Natural killer cell (primary cell): Measurements from ENCODE around the gene CAP1. TPM values are rescaled to one million over a fixed set of nuclear protein-coding genes. Genes with fewer than 3 reads are reported as not detected.

Experiments
- ATAC-seq, 3 donors: fragments of 150-1000 bp in 2 of 3; fragments of 200-7000 bp in 1 of 3; cut with Tn5 transposase; 1 replicate in 1 of 3; 2 replicates in 2 of 3; pipeline ENCODE4 v1.10.0; 2021; ENCODE audit warnings: mild to moderate bottlenecking in 2 of 3, moderate library complexity in 2 of 3
- DNase-seq, 2 donors: peaks; one replicate each; pipeline versions ENCODE4 v3.0.0 to v3.0.0-alpha.2; 2013 to 2021; ENCODE audit warnings: mixed read lengths in 1 of 2
- H3K27ac ChIP-seq: one replicate; pipeline ENCODE4 v1.5.1; 2013; ENCODE audit warnings: mild to moderate bottlenecking, low read length
- H3K27me3 ChIP-seq: one replicate; pipeline ENCODE4 v1.6.1; 2013; ENCODE audit warnings: low read length; ENCODE audit not compliant: control insufficient read depth, insufficient read depth
- H3K36me3 ChIP-seq: one replicate; pipeline ENCODE4 v1.6.1; 2013; ENCODE audit warnings: low read length; ENCODE audit not compliant: control insufficient read depth, insufficient read depth
- H3K4me1 ChIP-seq: one replicate; pipeline ENCODE4 v1.6.1; 2013; ENCODE audit warnings: low read length; ENCODE audit not compliant: control insufficient read depth, insufficient read depth
- H3K4me3 ChIP-seq: one replicate; pipeline ENCODE4 v1.5.1; 2013; ENCODE audit warnings: low read length
- H3K9me3 ChIP-seq: one replicate; pipeline ENCODE4 v1.6.1; 2013; ENCODE audit warnings: low read length; ENCODE audit not compliant: control insufficient read depth, insufficient read depth
- H3K27ac Mint-ChIP-seq, 2 donors: one replicate each; pipeline ENCODE4 v1.8.0; 2022; ENCODE audit warnings: mild to moderate bottlenecking in 2 of 2, mixed read lengths in 2 of 2, moderate library complexity in 1 of 2
- H3K27me3 Mint-ChIP-seq, 2 donors: one replicate each; pipeline ENCODE4 v1.8.0; 2022; ENCODE audit warnings: low read depth in 2 of 2, mixed read lengths in 2 of 2
- H3K36me3 Mint-ChIP-seq: one replicate; pipeline ENCODE4 v1.8.0; 2022; ENCODE audit warnings: mixed read lengths
- H3K4me1 Mint-ChIP-seq, 2 donors: one replicate each; pipeline ENCODE4 v1.8.0; 2022; ENCODE audit warnings: mixed read lengths in 2 of 2
- H3K4me3 Mint-ChIP-seq: one replicate; pipeline ENCODE4 v1.8.0; 2022; ENCODE audit warnings: mild to moderate bottlenecking, moderate library complexity, mixed read lengths
- H3K9me3 Mint-ChIP-seq, 2 donors: one replicate each; pipeline ENCODE4 v1.8.0; 2022; ENCODE audit warnings: mixed read lengths in 2 of 2
- CTCF ChIP-seq: fragments of 200-600 bp; IDR thresholded peaks from one replicate; pipeline ENCODE4 v1.8.0; 2022; ENCODE audit warnings: antibody characterized with exemption
- WGBS: methylation state at CpG from one replicate; pipeline ENCODE4 v1.1.7; 2013; ENCODE audit warnings: missing lambda C conversion rate; ENCODE audit not compliant: insufficient coverage; 5-methylcytosine and 5-hydroxymethylcytosine counted together
- intact Hi-C: fragments of 100-400 bp; cut with micrococcal nuclease; formaldehyde crosslinking; loops from one replicate; pipeline ENCODE4 v1.14.2; 2022
- total RNA-seq, 4 donors: library from RNA; stranded (reverse); fragments of 120-200 nt in 1 of 4; gene quantifications; one replicate each; pipeline versions ENCODE4 v1.2.3 to v1.2.4, GENCODE V29; 2013 to 2022

Gene CAP1
- total RNA-seq, 3 donors from 2014 or later (not counting 1 experiment from before 2014, with no cell fraction given), result 482 to 541 (median 537) TPM

GRCh38 chr1:40096977-40097782 is 56.7 kb downstream of the CAP1 start, which contains the start of gene PPT1:
PPT1 (minus strand) TSS chr1:40097252; CDS start chr1:40097238, 14 bp downstream.
- no peaks in the 10 kb centered on the region for H3K9me3 Mint-ChIP-seq
- peaks cover 2% of the 10 kb centered on the region for H3K36me3 Mint-ChIP-seq
- Histone ChIP-seq H3K36me3 (peaks cover under 1% of the 10 kb centered on the region), H3K9me3 (no peaks in the 10 kb centered on the region), H3K4me3 (peak within 1 kb of the TSS; percentile 59), H3K27ac (no peak within 1 kb of the TSS), H3K27me3 (no peaks in the 10 kb centered on the region), H3K4me1 (peaks cover 15% of the 10 kb centered on the region)
- H3K4me1 Mint-ChIP-seq, result peaks cover 19 to 25% of the 10 kb centered on the region in 2 donors
- intact Hi-C loops, result no loop called here
- H3K27ac Mint-ChIP-seq, result peak within 1 kb of the TSS; percentile 86
- DNase-seq (peak; percentile 70 to 89), ATAC-seq (peak; percentile 90 to 91 (median 91))
- under 1% methylated on average over 51 of the region's 51 CpGs for WGBS
- TF ChIP-seq CTCF, result peak; percentile 32
- H3K4me3 Mint-ChIP-seq, result peak within 1 kb of the TSS; percentile 98
- H3K27me3 Mint-ChIP-seq, result peaks cover under 1 to 7% of the 10 kb centered on the region in 2 donors

GRCh38 chr1:40102038-40102437 is 61.5 kb downstream of the CAP1 start:
- no peak overlapping the region for H3K27ac Mint-ChIP-seq
- TF ChIP-seq CTCF, result no peak
- H3K4me1 Mint-ChIP-seq, result peaks cover 8% of the 10 kb centered on the region in 2 donors
- H3K9me3 Mint-ChIP-seq, result no peaks in the 10 kb centered on the region
- no peak overlapping the region for H3K27ac ChIP-seq
- DNase-seq (no peak), ATAC-seq (no peak)
- 100% methylated on average over 1 of the region's 1 CpG for WGBS
- no peak overlapping the region for H3K4me3 Mint-ChIP-seq
- H3K4me1 ChIP-seq, result peaks cover 6% of the 10 kb centered on the region
- no peak overlapping the region for H3K4me3 ChIP-seq
- intact Hi-C loops, result no loop called here
- H3K27me3 Mint-ChIP-seq, result peaks cover 4 to 16% of the 10 kb centered on the region in 2 donors
- peaks cover 10% of the 10 kb centered on the region for H3K36me3 Mint-ChIP-seq
- H3K27me3 ChIP-seq, result no peaks in the 10 kb centered on the region
- H3K36me3 ChIP-seq, result no peaks in the 10 kb centered on the region
- peaks cover 3% of the 10 kb centered on the region for H3K9me3 ChIP-seq

GRCh38 chr1:40102896-40103295 is 62.4 kb downstream of the CAP1 start:
- intact Hi-C loops, result no loop called here
- Mint-ChIP-seq H3K27me3 (peaks cover 7 to 24% of the 10 kb centered on the region in 2 donors), H3K36me3 (peaks cover 10% of the 10 kb centered on the region), H3K27ac (no peak overlapping the region), H3K4me1 (no peaks in the 10 kb centered on the region), H3K4me3 (no peak overlapping the region), H3K9me3 (no peaks in the 10 kb centered on the region)
- no peak for TF ChIP-seq CTCF
- DNase-seq (no peak), ATAC-seq (no peak)
- no peak overlapping the region for H3K4me3 ChIP-seq
- H3K4me1 ChIP-seq, result no peaks in the 10 kb centered on the region
- H3K27ac ChIP-seq, result no peak overlapping the region
- peaks cover 3% of the 10 kb centered on the region for H3K9me3 ChIP-seq
- no peaks in the 10 kb centered on the region for H3K36me3 ChIP-seq
- 97% methylated on average over 3 of the region's 3 CpGs for WGBS
- H3K27me3 ChIP-seq, result no peaks in the 10 kb centered on the region
